Stimulated activated CD4-positive, alpha-beta T cell treated with anti-CD3 and anti-CD28 coated beads, TNF-alpha, amount 100 ng/mL, for 48 hours (primary cell): ENCODE measurements around the gene THSD1.
A peak's percentile ranks its signal among the peaks of the same experiment; 100 is the strongest.
"Not testable (repeated sequence)": the region's sequence is repeated elsewhere in the genome, so short reads cannot be mapped to it uniquely, and the experiment has no call there.

Experiments used
- DNase-seq, 3 donors: peaks; one replicate each; pipeline ENCODE4 v3.0.0-alpha.2; 2020; ENCODE audit warnings: low read depth in 3 of 3

Gene THSD1

DNA sequence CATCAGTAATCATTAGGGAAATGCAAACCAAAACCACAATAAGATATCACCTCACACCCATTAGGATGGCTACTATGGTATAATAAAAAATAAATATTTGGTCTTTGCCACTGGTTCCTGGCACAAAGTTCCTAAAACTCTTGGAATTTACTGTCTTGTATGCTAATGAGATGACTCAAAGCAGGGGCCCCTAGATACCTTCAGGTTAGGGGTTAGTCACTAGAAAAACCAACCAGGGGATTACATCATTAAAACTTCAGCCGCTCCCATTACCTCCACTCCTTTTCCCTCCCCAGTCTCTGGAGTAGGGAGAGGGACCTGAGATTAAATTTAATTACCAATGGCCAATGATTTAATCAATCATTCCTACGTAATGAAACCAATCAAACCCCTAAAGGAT, 49.6 kb downstream of the THSD1 start:
- DNase-seq, result no peak

DNA sequence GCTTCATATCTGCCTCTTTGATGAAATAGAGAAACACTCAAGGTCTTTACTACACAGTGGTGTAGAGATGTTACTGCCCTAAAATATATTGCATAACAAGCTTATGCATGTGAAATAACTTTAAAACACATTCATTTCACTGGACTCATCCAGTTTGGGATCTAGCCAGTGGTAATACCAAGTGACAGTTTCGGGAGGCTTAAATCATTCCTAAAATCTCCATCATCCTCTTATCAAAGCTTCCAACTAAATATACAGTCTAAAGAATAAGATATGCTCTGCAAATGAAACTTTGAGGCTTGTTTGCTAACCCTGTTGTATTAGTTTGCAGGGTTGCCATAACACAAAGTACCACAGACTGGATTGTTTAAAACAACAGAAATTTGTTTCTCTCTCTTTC, 52.8 kb downstream of the THSD1 start:
- no peak for DNase-seq

DNA sequence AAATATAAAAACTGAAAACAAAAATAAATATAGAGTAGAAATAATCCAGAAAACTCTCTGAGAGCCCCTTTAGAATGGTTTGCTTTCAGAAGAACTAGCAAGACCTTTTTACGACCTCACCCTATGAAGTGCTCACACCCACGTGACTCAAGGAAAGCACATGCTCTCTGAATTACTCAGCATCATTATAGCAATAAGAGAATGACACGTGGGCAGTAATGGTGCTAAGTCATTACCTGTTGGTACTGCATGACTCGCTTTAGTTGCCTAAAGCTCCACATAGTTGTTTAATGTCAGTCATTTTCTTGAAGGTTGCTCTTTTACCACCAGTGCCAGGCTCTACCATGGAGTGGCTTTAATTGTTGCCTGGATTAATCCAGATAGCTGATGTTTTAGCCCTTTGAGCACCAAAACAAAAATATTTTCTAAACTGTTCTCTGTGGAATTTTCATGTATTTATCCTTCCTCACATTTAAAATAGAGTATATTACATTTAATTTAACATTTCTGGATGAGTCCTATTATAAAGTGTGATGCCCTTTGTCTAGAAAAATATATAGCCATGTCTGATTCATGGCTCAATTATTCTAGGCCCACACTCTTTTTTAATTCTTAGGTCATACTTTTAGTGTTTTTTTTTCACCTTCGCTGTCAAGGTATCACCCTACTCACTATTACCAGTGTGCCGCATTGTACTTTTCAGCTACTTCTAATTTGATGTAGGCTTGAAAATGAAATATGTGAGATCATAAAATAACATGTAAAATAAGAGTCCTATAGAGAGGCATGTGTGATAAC, 56.8 kb downstream of the THSD1 start:
- peak in 2 of 3 donors; percentile 5 to 11 for DNase-seq

DNA sequence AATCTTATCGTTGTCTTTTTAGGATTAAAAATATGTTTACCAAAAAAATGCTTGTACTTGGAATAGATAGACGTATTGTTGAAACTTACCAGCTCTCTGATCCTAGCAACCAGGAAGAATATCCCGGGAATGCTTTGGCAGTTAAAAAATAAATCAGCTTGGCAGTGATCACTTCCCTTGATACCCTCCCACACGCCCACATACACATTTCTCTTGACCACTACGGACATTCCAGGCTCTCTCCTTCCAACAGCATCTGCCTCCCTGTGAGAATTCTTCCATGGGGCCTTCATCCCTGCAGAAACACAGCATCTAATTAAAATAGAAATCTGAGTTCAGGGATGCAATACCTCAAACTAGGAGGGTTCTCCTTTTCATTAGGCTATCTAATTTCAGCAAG, 57.9 kb downstream of the THSD1 start:
- DNase-seq, result no peak

DNA sequence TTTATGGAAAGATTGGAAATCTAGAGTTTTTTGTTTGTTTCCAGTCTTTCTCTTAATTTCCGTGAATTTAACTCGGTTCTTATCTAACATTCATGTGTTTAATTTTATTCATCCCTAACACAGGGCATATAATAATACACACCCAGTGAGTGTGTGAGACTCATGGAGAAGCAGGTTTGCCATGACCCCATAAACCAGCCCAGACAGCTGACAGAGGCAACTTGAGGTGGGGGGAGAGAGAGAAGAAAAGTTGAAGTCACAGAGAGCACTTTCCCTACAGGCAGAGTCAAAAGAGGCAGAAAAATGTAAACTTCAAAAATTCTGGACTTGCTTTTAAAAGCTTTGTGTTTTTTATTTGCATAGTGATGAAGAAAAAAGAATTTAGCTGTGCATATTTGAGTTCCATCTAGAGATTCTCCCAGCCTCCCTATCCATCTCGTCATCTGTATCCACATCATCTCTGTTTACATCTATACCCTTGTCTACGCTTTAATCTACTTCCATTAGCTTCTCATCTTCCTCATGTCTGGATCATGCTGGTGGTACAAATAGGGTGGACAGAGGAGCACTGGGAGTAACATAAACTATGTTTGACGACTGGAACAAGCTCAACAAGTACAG, 60.2 kb downstream of the THSD1 start:
- DNase-seq, result no peak

- DNase-seq, result no peak
These were observed 60.9 kb downstream of the THSD1 start for GRCh38 chr13:52345048-52345447.

DNA sequence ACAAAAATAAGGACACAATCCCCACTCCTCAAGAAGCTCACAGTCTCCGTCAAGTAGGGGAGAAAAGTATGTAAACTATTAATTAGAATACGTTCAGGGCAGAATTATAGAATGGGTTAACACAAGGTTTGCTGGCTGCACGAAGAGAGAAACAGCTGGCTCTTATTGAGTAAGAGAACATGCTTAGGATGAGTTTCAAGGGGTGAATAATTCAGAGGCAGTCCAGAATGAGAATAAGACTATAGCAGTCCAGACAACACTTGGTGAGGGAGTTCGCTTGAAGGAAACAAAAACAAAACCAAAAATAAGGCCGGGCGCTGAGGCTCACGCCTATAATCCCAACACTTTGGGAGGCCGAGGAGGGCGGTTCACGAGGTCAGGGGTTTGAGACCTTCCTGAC, 61.9 kb downstream of the THSD1 start:
- DNase-seq, result no peak

DNA sequence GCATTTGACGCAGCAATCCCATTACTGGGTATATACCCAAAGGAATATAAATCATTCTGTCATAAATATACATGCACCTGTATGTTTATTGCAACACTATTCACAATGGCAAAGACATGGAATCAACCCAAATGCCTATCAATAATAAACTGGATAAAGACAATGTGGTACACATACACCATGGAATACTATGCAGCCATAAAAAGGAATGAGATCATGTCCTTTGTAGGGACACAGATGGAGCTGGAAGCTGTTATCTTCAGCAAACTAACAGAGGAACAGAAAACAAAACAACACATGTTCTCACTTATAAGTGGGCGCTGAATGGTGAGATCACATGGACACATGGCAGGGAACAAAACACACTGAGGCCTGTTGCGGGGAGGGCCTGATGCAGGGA, 63.8 kb downstream of the THSD1 start:
- DNase-seq, result not testable (repeated sequence)

DNA sequence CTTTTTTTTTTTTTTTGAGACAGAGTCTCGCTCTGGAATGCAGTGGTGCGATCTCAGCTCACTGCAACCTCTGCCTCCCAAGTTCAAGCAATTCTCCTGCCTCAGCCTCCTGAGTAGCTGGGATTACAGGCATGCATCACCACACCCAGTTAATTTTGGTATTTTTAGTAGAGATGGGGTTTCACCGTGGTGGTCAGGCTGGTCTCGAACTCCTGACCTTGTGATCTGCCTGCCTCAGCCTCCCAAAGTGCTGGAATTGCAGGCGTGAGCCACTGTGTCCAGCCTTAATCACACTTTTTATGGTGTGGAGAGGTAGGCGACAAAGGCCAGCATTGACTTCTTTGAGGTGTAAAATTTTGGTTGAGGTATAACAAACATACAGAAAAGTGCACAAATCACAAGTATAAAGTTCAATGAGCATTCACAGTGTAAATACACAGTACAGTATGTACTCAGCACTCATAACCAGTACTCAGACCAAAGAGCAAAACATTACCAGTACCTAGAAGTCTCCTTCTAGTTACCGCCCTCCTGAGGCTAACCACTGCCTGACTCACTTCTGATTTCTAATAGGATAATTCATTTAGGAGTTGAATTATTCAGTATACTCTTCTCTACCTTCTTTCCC, 68.0 kb downstream of the THSD1 start:
- not testable (repeated sequence) for DNase-seq

DNA sequence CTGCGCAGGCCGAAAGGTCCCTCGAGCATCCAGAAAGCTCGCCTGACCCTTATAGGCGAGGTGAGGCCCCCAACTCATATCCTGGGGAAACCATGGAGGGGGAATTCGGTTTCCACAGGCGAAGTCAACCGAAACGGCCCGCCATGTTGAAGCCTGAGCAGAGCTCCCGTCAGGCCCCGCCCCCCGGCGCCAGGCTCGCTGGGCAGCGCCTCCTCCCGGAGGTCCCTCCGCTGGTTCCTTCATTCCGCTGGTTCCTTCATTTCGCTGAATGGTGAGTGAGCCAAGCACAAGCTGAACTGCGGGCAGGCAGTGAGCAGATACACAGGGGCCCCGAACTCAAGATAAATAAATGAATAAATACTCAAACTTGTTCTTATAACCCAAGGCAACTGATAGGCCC, 71.9 kb downstream of the THSD1 start:
- not testable (repeated sequence) for DNase-seq

DNA sequence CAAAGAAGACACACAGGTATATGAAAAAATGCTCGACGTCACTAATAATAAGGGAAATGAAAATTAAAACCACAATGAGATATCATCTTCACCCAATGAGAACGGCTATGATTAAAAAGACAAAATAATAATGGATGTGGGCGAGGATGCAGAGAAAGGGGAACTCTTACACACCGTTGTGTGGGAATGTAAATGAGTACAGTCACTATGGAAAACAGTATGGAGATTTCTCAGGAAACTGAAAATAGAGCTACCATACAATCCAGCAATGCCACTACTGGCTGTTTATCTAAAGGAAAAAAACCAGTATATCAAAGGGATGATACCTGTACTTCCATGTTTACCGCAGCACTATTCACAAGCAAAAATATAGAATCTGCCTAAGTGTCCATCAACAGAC, 74.1 kb downstream of the THSD1 start:
- DNase-seq, result not testable (repeated sequence)
